Measurements from ENCODE around the gene UCHL3.

Gene UCHL3

GRCh38 chr13:75549262-75550158, at the start of gene UCHL3:
TSS of gene UCHL3 (plus strand) at chr13:75549791. CDS start at chr13:75549821, 30 bp downstream.
- H3K36me3 ChIP-seq (ENCODE audit: insufficient read depth, low read length), result peaks cover 7% of the 10 kb centered on the region; the same call in 1 of the 2 replicates
- H3K9ac ChIP-seq (ENCODE audit: insufficient read length), result peak within 1 kb of the TSS; percentile 92
- H3K27ac ChIP-seq, result peak within 1 kb of the TSS; percentile 90
- peak; percentile 78 for DNase-seq (ENCODE audit: low read depth, low spot score)
- H3K9me3 ChIP-seq (ENCODE audit: low read depth, low read length), result no peaks in the 10 kb centered on the region
- peak within 1 kb of the TSS; percentile 93 for H3K4me3 ChIP-seq
- TF ChIP-seq EZH2 (IDR thresholded peaks at IDR 0.05) (no peak), POLR2AphosphoS5 (IDR thresholded peaks at IDR 0.05; ENCODE audit: borderline replicate concordance, low read depth, low read length) (peak; percentile 78), FOXP2 (optimal IDR thresholded peaks at IDR 0.05; ENCODE audit: control extremely low read depth, extremely low read length, insufficient read depth) (peak; percentile 12)

GRCh38 chr13:75505327-75505726, 44.3 kb upstream of the UCHL3 start:
- H3K36me3 ChIP-seq (ENCODE audit: insufficient read depth, low read length), result no peaks in the 10 kb centered on the region
- H3K27ac ChIP-seq, result no peak overlapping the region
- no peak overlapping the region for H3K4me3 ChIP-seq
- H3K9me3 ChIP-seq (ENCODE audit: low read depth, low read length), result no peaks in the 10 kb centered on the region
- no peak for TF ChIP-seq POLR2AphosphoS5 (IDR thresholded peaks at IDR 0.05; ENCODE audit: borderline replicate concordance, low read depth, low read length)
- no peak for TF ChIP-seq FOXP2 (optimal IDR thresholded peaks at IDR 0.05; ENCODE audit: control extremely low read depth, extremely low read length, insufficient read depth)
- no peak for TF ChIP-seq EZH2 (IDR thresholded peaks at IDR 0.05)
- no peak for DNase-seq (ENCODE audit: low read depth, low spot score)
- no peak overlapping the region for H3K9ac ChIP-seq (ENCODE audit: insufficient read length)

GRCh38 chr13:75506018-75506417, 43.6 kb upstream of the UCHL3 start:
- Histone ChIP-seq H3K4me3 (no peak overlapping the region), H3K36me3 (ENCODE audit: insufficient read depth, low read length) (no peaks in the 10 kb centered on the region), H3K9ac (ENCODE audit: insufficient read length) (no peak overlapping the region), H3K27ac (no peak overlapping the region), H3K9me3 (ENCODE audit: low read depth, low read length) (no peaks in the 10 kb centered on the region)
- DNase-seq (ENCODE audit: low read depth, low spot score), result no peak
- TF ChIP-seq FOXP2 (optimal IDR thresholded peaks at IDR 0.05; ENCODE audit: control extremely low read depth, extremely low read length, insufficient read depth) (no peak), POLR2AphosphoS5 (IDR thresholded peaks at IDR 0.05; ENCODE audit: borderline replicate concordance, low read depth, low read length) (no peak), EZH2 (IDR thresholded peaks at IDR 0.05) (no peak)

- TF ChIP-seq FOXP2 (optimal IDR thresholded peaks at IDR 0.05; ENCODE audit: control extremely low read depth, extremely low read length, insufficient read depth) (no peak), POLR2AphosphoS5 (IDR thresholded peaks at IDR 0.05; ENCODE audit: borderline replicate concordance, low read depth, low read length) (no peak), EZH2 (IDR thresholded peaks at IDR 0.05) (no peak)
- Histone ChIP-seq H3K36me3 (ENCODE audit: insufficient read depth, low read length) (no peaks in the 10 kb centered on the region), H3K27ac (no peak overlapping the region), H3K9me3 (ENCODE audit: low read depth, low read length) (no peaks in the 10 kb centered on the region), H3K4me3 (no peak overlapping the region), H3K9ac (ENCODE audit: insufficient read length) (no peak overlapping the region)
- DNase-seq (ENCODE audit: low read depth, low spot score), result no peak
Observed at GRCh38 chr13:75507027-75508001, 42.3 kb upstream of the UCHL3 start.

GRCh38 chr13:75508002-75508548, 41.5 kb upstream of the UCHL3 start:
- DNase-seq (ENCODE audit: low read depth, low spot score), result no peak
- TF ChIP-seq EZH2 (IDR thresholded peaks at IDR 0.05), result no peak
- Histone ChIP-seq H3K9ac (ENCODE audit: insufficient read length) (no peak overlapping the region), H3K4me3 (no peak overlapping the region), H3K36me3 (ENCODE audit: insufficient read depth, low read length) (no peaks in the 10 kb centered on the region), H3K9me3 (ENCODE audit: low read depth, low read length) (no peaks in the 10 kb centered on the region), H3K27ac (no peak overlapping the region)

GRCh38 chr13:75511051-75511625, 38.5 kb upstream of the UCHL3 start:
- no peaks in the 10 kb centered on the region for H3K9me3 ChIP-seq (ENCODE audit: low read depth, low read length)
- H3K9ac ChIP-seq (ENCODE audit: insufficient read length), result no peak overlapping the region
- no peak overlapping the region for H3K27ac ChIP-seq
- DNase-seq (ENCODE audit: low read depth, low spot score), result no peak
- TF ChIP-seq POLR2AphosphoS5 (IDR thresholded peaks at IDR 0.05; ENCODE audit: borderline replicate concordance, low read depth, low read length) (no peak), EZH2 (IDR thresholded peaks at IDR 0.05) (no peak), FOXP2 (optimal IDR thresholded peaks at IDR 0.05; ENCODE audit: control extremely low read depth, extremely low read length, insufficient read depth) (no peak)
- no peak overlapping the region for H3K4me3 ChIP-seq
- no peaks in the 10 kb centered on the region for H3K36me3 ChIP-seq (ENCODE audit: insufficient read depth, low read length)

GRCh38 chr13:75512253-75512652, 37.3 kb upstream of the UCHL3 start:
- no peak for DNase-seq (ENCODE audit: low read depth, low spot score)
- Histone ChIP-seq H3K36me3 (ENCODE audit: insufficient read depth, low read length) (no peaks in the 10 kb centered on the region), H3K4me3 (no peak overlapping the region), H3K27ac (no peak overlapping the region), H3K9ac (ENCODE audit: insufficient read length) (no peak overlapping the region), H3K9me3 (ENCODE audit: low read depth, low read length) (no peaks in the 10 kb centered on the region)
- TF ChIP-seq POLR2AphosphoS5 (IDR thresholded peaks at IDR 0.05; ENCODE audit: borderline replicate concordance, low read depth, low read length) (no peak), EZH2 (IDR thresholded peaks at IDR 0.05) (no peak), FOXP2 (optimal IDR thresholded peaks at IDR 0.05; ENCODE audit: control extremely low read depth, extremely low read length, insufficient read depth) (no peak)

All from SK-N-MC (cell line).